Lung (tissue), 12 donors: ENCODE results near the gene RAET1L. TPM values are rescaled to one million over a fixed set of nuclear protein-coding genes. Genes with fewer than 3 reads are reported as not detected.

Source experiments
- ATAC-seq: fragments of 200-7000 bp; cut with Tn5 transposase; one replicate; pipeline ENCODE4 v1.9.1; 2020; ENCODE audit warnings: moderate number of reproducible peaks; ENCODE audit not compliant: insufficient read depth, low FRiP score
- DNase-seq, 3 donors: peaks; one replicate each; pipeline ENCODE4 v3.0.0-alpha.2; 2013 to 2017
- H3K27ac ChIP-seq, 2 donors: one replicate each; pipeline ENCODE4 v1.5.1; 2013; ENCODE audit warnings: mild to moderate bottlenecking in 2 of 2, moderate library complexity in 2 of 2, control low read depth in 1 of 2, inconsistent platforms in 1 of 2, low read depth in 1 of 2, low read length in 1 of 2
- H3K27me3 ChIP-seq, 3 donors: one replicate each; pipeline ENCODE4 v1.5.1; 2013; ENCODE audit warnings: low read length in 2 of 3; ENCODE audit not compliant: control insufficient read depth in 3 of 3, insufficient read depth in 3 of 3
- H3K36me3 ChIP-seq, 4 donors: one replicate each; pipeline ENCODE4 v1.5.1; 2013; ENCODE audit warnings: low read length in 4 of 4, mild to moderate bottlenecking in 1 of 4, moderate library complexity in 1 of 4; ENCODE audit not compliant: control insufficient read depth in 4 of 4, insufficient read depth in 4 of 4
- H3K4me1 ChIP-seq, 5 donors: one replicate each; pipeline ENCODE4 v1.5.1; 2013; ENCODE audit warnings: low read length in 5 of 5, mild to moderate bottlenecking in 2 of 5, moderate library complexity in 1 of 5; ENCODE audit not compliant: control insufficient read depth in 5 of 5, insufficient read depth in 5 of 5
- H3K4me3 ChIP-seq: one replicate; pipeline ENCODE4 v1.5.1; 2013; ENCODE audit warnings: mild to moderate bottlenecking, control low read depth, moderate library complexity
- H3K9ac ChIP-seq, 2 donors: one replicate each; pipeline ENCODE4 v1.5.1; 2013; ENCODE audit warnings: low read length in 2 of 2, control low read depth in 1 of 2; ENCODE audit not compliant: insufficient read depth in 1 of 2
- H3K9me3 ChIP-seq, 4 donors: one replicate each; pipeline ENCODE4 v1.5.1; 2013; ENCODE audit warnings: low read length in 3 of 4, mild to moderate bottlenecking in 1 of 4, moderate library complexity in 1 of 4; ENCODE audit not compliant: control insufficient read depth in 4 of 4, insufficient read depth in 3 of 4
- WGBS, 2 donors: extraction: QIAGEN DNeasy Blood & Tissue Kit; methylation state at CpG; one replicate each; pipeline ENCODE4 v1.1.7; 2013; 5-methylcytosine and 5-hydroxymethylcytosine counted together
- polyA plus RNA-seq, 2 donors: library from polyadenylated mRNA; stranded (reverse); fragments of 200-250 nt; gene quantifications; one replicate each; pipeline ENCODE4 v1.2.1, GENCODE V29; 2013
- total RNA-seq, 2 donors: library from RNA; depleted of rRNA in 1 of 2; stranded (reverse); fragments of >200 nt in 1 of 2; gene quantifications; one replicate each; pipeline ENCODE4 v1.2.1, GENCODE V29; 2014 to 2021
- TF ChIP-seq, protein P1 (sequence below): IDR thresholded peaks from 2 replicates; pipeline ENCODE4 v1.5.1; 2012; ENCODE audit warnings: mild to moderate bottlenecking; ENCODE audit errors: control extremely low read depth, extremely low read depth
- donor health status: control.
- donor health status: control.
- donor health status: Bipolar disorder and iron deficiency.
- donor health status: healthy.
- donor health status: DM: yes; HTN: yes; CAD: no.

Gene RAET1L
- total and polyA plus RNA-seq, 4 donors, result 0.06 TPM; not detected in 3

DNA sequence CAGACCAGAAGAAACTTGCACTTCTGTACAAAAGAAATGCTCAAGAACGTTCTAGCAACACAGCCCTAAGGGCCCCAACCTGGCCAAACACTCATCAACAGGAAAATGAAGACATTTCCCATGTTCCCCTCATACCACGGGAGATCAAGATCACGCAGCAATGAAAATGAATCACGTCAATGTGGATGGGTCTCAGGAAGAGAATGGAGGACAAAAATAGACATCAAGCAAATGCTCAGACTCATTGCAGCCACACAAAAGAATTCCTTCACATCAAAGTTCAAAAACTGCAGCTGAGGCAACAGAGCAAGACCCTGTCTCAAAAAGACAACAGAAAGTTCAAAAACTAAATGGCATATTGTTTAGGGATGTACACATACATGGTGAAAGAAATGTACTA, 25.5 kb upstream of the RAET1L start:
- TF ChIP-seq, protein P1, sequence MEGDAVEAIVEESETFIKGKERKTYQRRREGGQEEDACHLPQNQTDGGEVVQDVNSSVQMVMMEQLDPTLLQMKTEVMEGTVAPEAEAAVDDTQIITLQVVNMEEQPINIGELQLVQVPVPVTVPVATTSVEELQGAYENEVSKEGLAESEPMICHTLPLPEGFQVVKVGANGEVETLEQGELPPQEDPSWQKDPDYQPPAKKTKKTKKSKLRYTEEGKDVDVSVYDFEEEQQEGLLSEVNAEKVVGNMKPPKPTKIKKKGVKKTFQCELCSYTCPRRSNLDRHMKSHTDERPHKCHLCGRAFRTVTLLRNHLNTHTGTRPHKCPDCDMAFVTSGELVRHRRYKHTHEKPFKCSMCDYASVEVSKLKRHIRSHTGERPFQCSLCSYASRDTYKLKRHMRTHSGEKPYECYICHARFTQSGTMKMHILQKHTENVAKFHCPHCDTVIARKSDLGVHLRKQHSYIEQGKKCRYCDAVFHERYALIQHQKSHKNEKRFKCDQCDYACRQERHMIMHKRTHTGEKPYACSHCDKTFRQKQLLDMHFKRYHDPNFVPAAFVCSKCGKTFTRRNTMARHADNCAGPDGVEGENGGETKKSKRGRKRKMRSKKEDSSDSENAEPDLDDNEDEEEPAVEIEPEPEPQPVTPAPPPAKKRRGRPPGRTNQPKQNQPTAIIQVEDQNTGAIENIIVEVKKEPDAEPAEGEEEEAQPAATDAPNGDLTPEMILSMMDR, result no peak
- peaks cover 0 to 8% (median 0%) of the 10 kb centered on the region in 4 donors for H3K9me3 ChIP-seq
- H3K9ac ChIP-seq, result no peak overlapping the region
- no peak overlapping the region for H3K4me3 ChIP-seq
- no peak for DNase-seq
- ATAC-seq, result no peak
- H3K27me3 ChIP-seq, result peaks cover 0 to 16% (median 3%) of the 10 kb centered on the region in 3 donors
- no peak overlapping the region for H3K27ac ChIP-seq
- WGBS, 2 donors, result 58% methylated on average over 4 of the region's 4 CpGs
- H3K36me3 ChIP-seq, result no peaks in the 10 kb centered on the region
- H3K4me1 ChIP-seq, result no peaks in the 10 kb centered on the region

DNA sequence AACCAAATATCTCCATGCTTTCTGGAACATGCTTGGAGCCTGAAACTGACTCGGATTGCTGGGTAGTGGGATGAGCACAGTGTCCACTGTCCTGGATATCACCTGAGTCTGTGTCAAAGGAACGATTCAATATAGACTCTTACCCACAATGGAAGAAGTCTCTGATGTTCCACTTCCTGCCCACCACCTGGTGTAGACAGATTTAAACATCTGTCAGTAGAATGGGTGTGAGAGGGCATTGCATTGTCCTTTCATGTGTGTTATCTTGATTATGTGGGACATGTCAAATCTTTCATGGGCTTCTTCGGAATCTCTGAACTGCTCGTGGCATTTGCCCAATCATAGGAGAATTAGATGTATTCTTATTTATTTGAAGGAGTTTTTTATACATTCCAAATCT, 22.8 kb upstream of the RAET1L start:
- Histone ChIP-seq H3K4me3 (no peak overlapping the region), H3K9ac (no peak overlapping the region), H3K36me3 (no peaks in the 10 kb centered on the region), H3K27me3 (peaks cover 0 to 11% (median 6%) of the 10 kb centered on the region in 3 donors), H3K9me3 (peaks cover 0 to 4% (median 0%) of the 10 kb centered on the region in 4 donors), H3K4me1 (no peaks in the 10 kb centered on the region), H3K27ac (no peak overlapping the region)
- 63 to 65% methylated on average over 4 of the region's 4 CpGs for WGBS, 2 donors
- TF ChIP-seq, protein P1, result no peak
- ATAC-seq (no peak), DNase-seq (no peak)

DNA sequence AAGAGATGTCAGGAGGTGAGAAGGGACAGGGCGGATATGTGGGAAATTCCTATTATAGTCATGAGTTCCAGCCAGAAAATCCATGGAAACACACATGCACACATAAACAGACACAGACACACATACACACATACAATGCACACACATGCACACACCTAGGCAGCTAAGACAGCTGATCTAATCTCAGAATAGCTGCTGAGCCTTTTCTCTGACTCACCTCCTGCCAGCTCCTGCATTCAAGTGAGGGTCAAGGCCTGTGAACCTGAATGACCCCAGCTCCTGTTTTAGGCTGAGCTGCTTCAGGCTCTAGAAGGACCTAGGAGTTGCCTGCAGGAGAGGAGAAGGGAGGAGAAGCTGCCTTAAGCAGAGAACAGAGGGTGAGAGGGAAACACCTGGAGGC, 21.6 kb upstream of the RAET1L start:
- Histone ChIP-seq H3K36me3 (no peaks in the 10 kb centered on the region), H3K4me1 (no peaks in the 10 kb centered on the region), H3K9me3 (peaks cover 0 to 2% (median 0%) of the 10 kb centered on the region in 4 donors), H3K9ac (no peak overlapping the region), H3K4me3 (no peak overlapping the region), H3K27me3 (peaks cover 0 to 11% (median 11%) of the 10 kb centered on the region in 3 donors), H3K27ac (no peak overlapping the region)
- DNase-seq (no peak), ATAC-seq (no peak)
- WGBS, 2 donors, result 93 to 97% methylated on average over 1 of the region's 1 CpG
- TF ChIP-seq, protein P1, result no peak

DNA sequence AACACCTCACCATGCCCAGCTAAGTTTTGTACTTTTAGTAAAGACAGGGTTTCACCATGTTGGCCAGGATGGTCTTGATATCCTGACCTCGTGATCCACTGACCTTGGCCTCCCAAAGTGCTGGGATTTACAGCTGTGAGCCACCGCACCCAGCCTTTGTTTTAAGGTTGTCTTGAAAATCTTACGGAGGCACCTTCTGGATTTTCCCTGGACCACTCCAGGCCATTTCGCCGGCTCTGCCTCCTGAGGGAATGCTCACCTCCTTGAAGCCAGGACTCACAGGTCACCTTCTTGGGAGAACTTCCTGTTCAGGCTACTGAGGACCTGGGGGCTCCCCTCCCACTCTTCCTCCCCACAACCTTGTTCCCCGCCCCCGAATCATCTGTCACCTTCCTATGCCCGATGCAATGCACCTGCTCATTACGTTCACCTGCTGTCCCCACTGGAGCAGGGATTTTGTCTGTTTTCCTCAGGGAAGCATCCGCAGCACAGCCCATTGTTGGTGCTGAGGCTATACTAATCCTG, 19.4 kb upstream of the RAET1L start:
- Histone ChIP-seq H3K27ac (no peak overlapping the region), H3K9ac (no peak overlapping the region), H3K4me3 (no peak overlapping the region), H3K36me3 (no peaks in the 10 kb centered on the region), H3K4me1 (no peaks in the 10 kb centered on the region), H3K27me3 (peaks cover 0 to 33% (median 27%) of the 10 kb centered on the region in 3 donors), H3K9me3 (no peaks in the 10 kb centered on the region)
- WGBS, 2 donors, result 93% methylated on average over 10 of the region's 10 CpGs
- TF ChIP-seq, protein P1, result no peak
- ATAC-seq (no peak), DNase-seq (no peak)
